ENCODE results near the gene DIO3.

Gene DIO3

GRCh38 chr14:101561145-101561896 is at the start of gene DIO3:
TSS of gene DIO3 (plus strand) at chr14:101561495.
- no peak for DNase-seq (ENCODE audit: low read depth in 2 of 2)

- DNase-seq (ENCODE audit: low read depth in 2 of 2): no peak
Measured at GRCh38 chr14:101511620-101512375, 49.5 kb upstream of the DIO3 start.

- DNase-seq (ENCODE audit: low read depth in 2 of 2): no peak
Measured at GRCh38 chr14:101512376-101512695, 49.0 kb upstream of the DIO3 start.

GRCh38 chr14:101514136-101514535 is 47.2 kb upstream of the DIO3 start:
- DNase-seq (ENCODE audit: low read depth in 2 of 2): no peak

DNA sequence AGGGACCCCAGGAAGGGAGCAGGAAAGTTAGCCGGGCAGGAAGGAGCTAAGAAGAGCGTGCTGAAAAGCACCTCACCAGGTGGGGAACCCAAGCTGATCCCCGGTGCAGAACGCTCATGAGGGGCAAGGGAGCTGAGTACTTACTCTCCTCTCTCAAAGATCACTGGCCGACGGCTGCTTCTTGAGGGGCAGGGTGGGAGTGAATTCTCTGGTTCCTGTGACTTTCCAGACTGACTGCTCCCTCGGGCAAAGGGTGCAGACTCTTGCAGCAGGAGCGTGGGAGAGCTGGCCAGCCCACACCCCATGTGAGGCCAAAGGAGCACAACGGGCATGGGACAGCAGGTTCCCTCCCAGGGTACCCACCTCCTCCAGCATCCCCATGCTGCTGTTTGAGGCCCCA is 44.9 kb upstream of the DIO3 start:
- no peak for DNase-seq (ENCODE audit: low read depth in 2 of 2)

GRCh38 chr14:101518611-101519473 is 42.5 kb upstream of the DIO3 start:
- DNase-seq (ENCODE audit: low read depth in 2 of 2): no peak

- no peak for DNase-seq (ENCODE audit: low read depth in 2 of 2)
Measured at GRCh38 chr14:101520621-101521472, 40.4 kb upstream of the DIO3 start.

GRCh38 chr14:101521473-101521915 is 39.8 kb upstream of the DIO3 start:
- no peak for DNase-seq (ENCODE audit: low read depth in 2 of 2)

- DNase-seq (ENCODE audit: low read depth in 2 of 2): no peak
Measured at GRCh38 chr14:101521978-101522377, 39.3 kb upstream of the DIO3 start.

GRCh38 chr14:101525640-101526527 is 35.4 kb upstream of the DIO3 start:
- DNase-seq (ENCODE audit: low read depth in 2 of 2): no peak

DNA sequence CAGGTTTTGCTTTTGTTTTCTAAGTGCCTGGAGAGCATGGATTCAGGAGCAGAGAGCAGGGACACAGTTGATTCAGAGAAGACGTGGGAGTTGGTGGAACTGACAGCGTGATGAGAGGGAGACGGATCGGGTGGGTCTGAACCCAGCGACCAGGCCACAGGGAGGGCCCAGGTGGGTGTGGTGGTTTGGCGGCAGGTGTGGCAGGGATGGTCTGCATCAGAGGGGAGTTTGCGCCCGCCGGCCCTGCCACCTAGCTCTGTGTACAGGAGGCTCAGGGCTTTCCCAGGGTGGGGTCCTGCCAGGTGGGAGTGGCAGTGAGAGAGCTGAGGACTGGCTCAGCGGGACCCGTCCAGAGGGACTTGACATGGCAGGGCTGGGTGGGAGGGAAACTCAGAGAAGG is 33.3 kb upstream of the DIO3 start:
- DNase-seq (ENCODE audit: low read depth in 2 of 2): no peak

DNA sequence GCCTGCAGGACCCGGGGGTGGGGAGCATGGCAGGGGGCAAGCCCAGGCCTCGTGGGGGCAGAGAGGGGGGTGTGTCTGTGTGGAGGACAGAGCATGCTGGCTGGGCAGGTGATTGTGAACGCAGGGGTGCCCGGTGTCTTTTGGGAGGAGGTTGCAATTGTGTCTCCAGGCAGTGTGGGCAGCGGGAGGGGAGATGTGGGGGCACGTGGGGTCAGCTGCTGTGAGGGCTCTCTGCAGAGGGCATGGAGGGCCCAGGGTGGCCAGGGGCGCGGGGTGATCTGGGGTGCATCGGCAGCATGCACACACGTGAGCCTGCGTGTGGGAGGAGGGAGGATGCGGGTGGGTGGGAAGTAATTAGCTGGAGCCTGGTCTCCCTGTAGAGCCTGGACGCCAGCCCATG is 32.2 kb upstream of the DIO3 start:
- no peak for DNase-seq (ENCODE audit: low read depth in 2 of 2)

DNA sequence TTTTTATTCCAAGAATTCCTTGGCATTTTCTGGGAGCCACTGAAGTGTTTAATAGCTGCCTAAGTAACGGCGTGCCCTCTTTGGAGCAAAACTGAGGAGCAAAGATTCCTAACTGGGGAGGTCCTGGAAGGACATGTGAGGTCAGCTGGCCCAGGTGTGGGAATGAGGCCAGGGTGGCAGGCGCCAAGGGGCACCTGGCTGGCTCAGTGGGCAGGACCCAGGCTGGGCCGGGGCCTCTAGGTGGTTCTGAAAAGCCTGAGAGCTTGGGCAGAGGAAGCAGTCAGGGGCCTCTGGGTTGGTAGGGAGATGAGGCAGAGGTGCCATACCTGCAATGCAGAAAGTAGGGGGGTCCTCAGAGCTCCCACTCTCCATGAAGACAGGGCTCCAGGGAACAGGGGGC is 27.1 kb upstream of the DIO3 start:
- no peak for DNase-seq (ENCODE audit: low read depth in 2 of 2)

DNA sequence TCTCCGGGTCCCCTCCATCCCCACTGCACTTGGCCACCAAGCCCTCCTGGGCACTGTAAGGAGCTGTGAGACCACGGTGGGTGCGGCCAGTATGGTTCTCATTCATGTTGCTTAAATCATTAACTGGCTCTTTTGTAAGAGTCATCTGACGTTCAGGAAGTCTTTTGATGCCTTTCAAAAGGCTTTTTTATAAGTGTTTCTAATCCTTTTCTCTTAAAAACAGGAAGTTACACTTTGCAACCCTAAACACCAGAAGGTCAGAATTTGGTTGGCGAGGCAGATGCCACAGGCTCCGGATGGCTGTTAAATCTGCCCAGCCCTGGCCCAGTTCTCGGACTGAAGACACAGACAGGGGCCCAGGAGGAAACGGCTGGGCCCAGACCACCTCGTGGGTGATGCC is 26.1 kb upstream of the DIO3 start:
- DNase-seq (ENCODE audit: low read depth in 2 of 2): no peak

DNA sequence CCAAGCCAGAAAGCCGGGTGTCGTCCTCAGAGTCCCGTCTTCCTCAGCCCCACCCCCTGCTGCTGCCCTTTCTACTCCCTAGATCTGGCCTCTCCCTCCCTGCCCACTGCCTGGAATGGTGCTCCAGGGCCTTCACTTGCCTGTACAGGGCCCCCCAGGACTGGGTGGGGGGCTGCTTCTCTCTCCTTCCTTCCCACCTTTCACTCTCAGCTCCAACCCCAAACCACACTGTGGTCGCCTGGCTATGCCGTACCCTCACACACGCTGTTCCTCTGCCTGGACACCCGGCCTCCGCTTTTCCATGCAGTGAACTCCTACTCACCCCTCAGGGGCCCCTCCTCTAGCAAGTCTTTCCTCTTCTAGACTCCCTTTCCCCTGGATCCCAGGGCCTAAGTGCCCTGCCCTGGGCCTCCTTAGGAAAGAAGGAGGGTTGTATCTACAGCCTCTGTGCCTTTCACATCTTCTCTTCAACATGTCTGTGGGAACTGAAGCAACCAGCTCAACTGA is 25.5 kb upstream of the DIO3 start:
- no peak for DNase-seq (ENCODE audit: low read depth in 2 of 2)

GRCh38 chr14:101537286-101537685 is 24.0 kb upstream of the DIO3 start:
- no peak for DNase-seq (ENCODE audit: low read depth in 2 of 2)

GRCh38 chr14:101538878-101539277 is 22.4 kb upstream of the DIO3 start:
- DNase-seq (ENCODE audit: low read depth in 2 of 2): no peak

DNA sequence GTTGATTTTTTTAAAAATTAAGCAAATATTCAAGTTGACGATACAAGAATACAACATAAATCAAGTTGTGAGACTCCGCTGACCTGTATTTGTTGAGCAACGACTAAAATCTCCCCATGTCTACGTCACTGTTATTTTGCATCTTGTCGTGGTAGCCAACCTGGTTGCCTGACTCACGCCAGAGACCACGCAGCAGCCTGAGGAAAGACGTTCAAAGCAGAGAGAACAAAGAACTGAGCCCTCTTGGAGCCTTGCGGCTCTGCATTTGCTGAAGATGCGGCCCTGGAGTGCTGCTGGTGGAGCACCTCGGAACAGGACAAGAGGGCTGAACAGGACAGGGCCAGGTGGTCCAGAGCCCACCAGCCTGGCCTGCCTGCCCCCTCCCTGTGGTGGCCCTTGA is 21.4 kb upstream of the DIO3 start:
- no peak for DNase-seq (ENCODE audit: low read depth in 2 of 2)

DNA sequence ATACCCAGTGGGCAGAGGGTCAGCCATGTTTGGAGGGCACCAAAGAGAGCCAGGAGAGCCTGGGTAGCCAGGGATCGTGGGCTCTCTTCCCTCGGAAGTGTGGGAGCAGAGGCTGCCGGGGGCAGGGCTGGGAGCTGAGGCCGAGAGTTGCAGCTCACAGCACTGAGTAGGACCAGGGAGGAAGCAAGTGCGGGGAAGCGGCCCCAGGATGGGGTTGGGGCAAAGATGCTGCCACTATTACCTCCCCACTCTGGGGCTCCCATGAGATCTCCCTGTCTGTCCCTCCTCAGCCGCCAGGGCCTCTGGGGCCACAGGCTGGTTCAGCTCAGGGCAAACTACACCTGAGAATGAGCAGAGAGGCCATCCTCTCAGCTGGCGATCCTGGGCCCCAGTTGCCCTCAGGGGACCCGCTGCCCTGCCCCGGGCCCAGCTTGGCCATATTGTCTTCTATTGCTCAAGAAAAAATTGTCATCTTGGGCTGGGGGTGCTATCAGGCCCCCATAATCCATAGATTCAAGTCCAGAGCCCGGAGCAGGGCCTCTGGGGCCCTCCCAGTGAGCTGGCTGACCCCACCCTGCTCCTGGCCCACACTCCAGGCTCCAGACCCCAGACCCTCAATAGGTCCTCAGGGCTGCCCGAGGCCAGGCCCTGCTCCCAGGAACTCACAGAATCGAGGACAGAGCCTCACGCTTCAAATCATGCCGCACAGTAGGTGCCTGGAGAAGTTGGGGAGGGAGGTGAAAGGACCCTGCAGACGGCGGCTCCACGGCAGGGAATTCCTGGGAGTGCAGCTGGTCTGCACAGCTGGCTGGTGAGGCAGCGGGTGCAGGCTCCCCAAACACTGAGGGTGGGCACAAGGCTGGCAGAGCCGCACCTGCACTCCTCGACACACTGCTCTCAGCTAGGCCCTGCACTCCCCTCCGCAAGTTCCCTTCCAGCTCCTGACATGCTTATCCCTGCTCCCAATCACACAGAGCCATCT is 20.5 kb upstream of the DIO3 start:
- DNase-seq (ENCODE audit: low read depth in 2 of 2): no peak

All from stimulated activated CD4-positive, alpha-beta T cell treated with anti-CD3 and anti-CD28 coated beads, Interleukin-1b, Interleukin-23, amount 100 ng/mL, for 1 hour (primary cell).